ENCODE measurements around the gene LYPD8.

GRCh38 chr1:248753708-248754280 is 1.8 kb downstream of the LYPD8 start:
- TF ChIP-seq CTCF (conservative IDR thresholded peaks at IDR 0.05) (no peak), EZH2 (IDR thresholded peaks at IDR 0.05; ENCODE audit: low read depth) (no peak)

All from PC-9 (cell line).